Hematopoietic multipotent progenitor cell (in vitro differentiated cells): ENCODE data around the gene SRGAP1. TPM values are rescaled to one million over a fixed set of nuclear protein-coding genes. Genes with fewer than 3 reads are reported as not detected.
"Not testable (repeated sequence)": the region's sequence is repeated elsewhere in the genome, so short reads cannot be mapped to it uniquely, and the experiment has no call there.

ENCODE experiments used
- DNase-seq, 3 donors: peaks; one replicate each; pipeline ENCODE4 v3.0.0-alpha.2; 2011 to 2015; ENCODE audit warnings: low read depth in 2 of 3, low spot score in 2 of 3
- total RNA-seq: library from RNA; depleted of rRNA; stranded (reverse); fragments of >200 nt; gene quantifications from one replicate; pipeline ENCODE4 v1.2.3, GENCODE V29; 2012

The SRGAP1 gene
- total RNA-seq, 1 donor: 0.27 TPM

GRCh38 chr12:64142784-64143183 lies 298.3 kb downstream of the SRGAP1 start:
- DNase-seq: no peak

- DNase-seq: no peak
Measured at GRCh38 chr12:64145226-64145625, 300.7 kb downstream of the SRGAP1 start.

- no peak for DNase-seq
Measured at GRCh38 chr12:64147011-64147631, 302.6 kb downstream of the SRGAP1 start.

- DNase-seq: no peak
Measured at GRCh38 chr12:64147875-64148274, 303.4 kb downstream of the SRGAP1 start.

- no peak for DNase-seq
Measured at GRCh38 chr12:64154677-64155076, 310.2 kb downstream of the SRGAP1 start.

- no peak for DNase-seq
Measured at GRCh38 chr12:64157110-64157509, 312.6 kb downstream of the SRGAP1 start.

GRCh38 chr12:64160021-64160710 lies 315.7 kb downstream of the SRGAP1 start:
- DNase-seq: no peak

GRCh38 chr12:64160711-64161060 lies 316.2 kb downstream of the SRGAP1 start:
- no peak for DNase-seq

- not testable (repeated sequence) for DNase-seq
Measured at GRCh38 chr12:64166606-64167005, 322.1 kb downstream of the SRGAP1 start.

GRCh38 chr12:64167041-64167440 lies 322.5 kb downstream of the SRGAP1 start:
- DNase-seq: not testable (repeated sequence)

- DNase-seq: no peak
Measured at GRCh38 chr12:64170024-64170423, 325.5 kb downstream of the SRGAP1 start.

- no peak for DNase-seq
Measured at GRCh38 chr12:64170730-64171129, 326.2 kb downstream of the SRGAP1 start.

GRCh38 chr12:64171715-64172114 lies 327.2 kb downstream of the SRGAP1 start:
- no peak for DNase-seq

GRCh38 chr12:64172143-64172970 lies 327.9 kb downstream of the SRGAP1 start:
- no peak for DNase-seq

- no peak for DNase-seq
Measured at GRCh38 chr12:64173456-64173855, 329.0 kb downstream of the SRGAP1 start.

GRCh38 chr12:64175254-64175945 lies 330.9 kb downstream of the SRGAP1 start:
- DNase-seq: peak in 1 of 3 donors; percentile 6

- DNase-seq: no peak
Measured at GRCh38 chr12:64177001-64177400, 332.5 kb downstream of the SRGAP1 start.

- DNase-seq: no peak
Measured at GRCh38 chr12:64178122-64178521, 333.6 kb downstream of the SRGAP1 start.

- no peak for DNase-seq
Measured at GRCh38 chr12:64180951-64181350, 336.5 kb downstream of the SRGAP1 start.

GRCh38 chr12:64181430-64182291 lies 337.2 kb downstream of the SRGAP1 start:
- DNase-seq: peak in 1 of 3 donors; percentile 8
